Muscle of leg (tissue), 11 donors: ENCODE data around the gene DIP2C. TPM values are rescaled to one million over a fixed set of nuclear protein-coding genes. Genes with fewer than 3 reads are reported as not detected.

Experiments
- DNase-seq: peaks from one replicate; pipeline ENCODE4 v3.0.0; 2013
- H3K27ac ChIP-seq: one replicate; pipeline ENCODE4 v1.5.1; 2013; ENCODE audit warnings: mild to moderate bottlenecking, low read length, control low read depth
- H3K27me3 ChIP-seq: one replicate; pipeline ENCODE4 v1.6.1; 2013; ENCODE audit warnings: low read length; ENCODE audit not compliant: control insufficient read depth, insufficient read depth
- H3K36me3 ChIP-seq: one replicate; pipeline ENCODE4 v1.6.1; 2013; ENCODE audit warnings: low read length; ENCODE audit not compliant: control insufficient read depth, insufficient read depth
- H3K4me1 ChIP-seq: one replicate; pipeline ENCODE4 v1.6.1; 2013; ENCODE audit warnings: low read length; ENCODE audit not compliant: control insufficient read depth, insufficient read depth
- H3K4me3 ChIP-seq: one replicate; pipeline ENCODE4 v1.5.1; 2013; ENCODE audit warnings: low read length, control low read depth
- H3K9me3 ChIP-seq: replicated peaks from 2 replicates; pipeline ENCODE4 v1.6.1; 2013; ENCODE audit warnings: low read depth, low read length; ENCODE audit not compliant: control insufficient read depth
- WGBS: methylation state at CpG from one replicate; pipeline ENCODE4 v1.1.5; 2013; ENCODE audit warnings: missing lambda C conversion rate; ENCODE audit not compliant: insufficient coverage; 5-methylcytosine and 5-hydroxymethylcytosine counted together
- polyA plus RNA-seq, 8 donors: library from polyadenylated mRNA; unstranded; fragments of 120-200 nt; gene quantifications; one replicate each; pipeline versions ENCODE4 v1.2.1 to v1.2.3, GENCODE V29; 2013; ENCODE audit warnings: inconsistent platforms in 1 of 8, low replicate concordance in 1 of 8; ENCODE audit not compliant: insufficient read length in 8 of 8, insufficient read depth in 1 of 8
- total RNA-seq: library from RNA; stranded (reverse); fragments of 120-200 nt; gene quantifications from one replicate; pipeline ENCODE4 v1.2.4, GENCODE V29; 2013

The DIP2C gene
- total and polyA plus RNA-seq, 9 donors, result 15.1 to 30.8 (median 24.8) TPM

GRCh38 chr10:575402-576129, 113.9 kb downstream of the DIP2C start:
- H3K9me3 ChIP-seq, result no peaks in the 10 kb centered on the region
- peak; percentile 55 for DNase-seq

GRCh38 chr10:572696-573095, 116.8 kb downstream of the DIP2C start:
- no peak overlapping the region for H3K4me3 ChIP-seq
- H3K27ac ChIP-seq, result no peak overlapping the region
- 52% methylated on average over 8 of the region's 12 CpGs for WGBS
- DNase-seq, result no peak
- peaks cover 30% of the 10 kb centered on the region for H3K4me1 ChIP-seq
- H3K36me3 ChIP-seq, result no peaks in the 10 kb centered on the region
- peaks cover 5% of the 10 kb centered on the region for H3K9me3 ChIP-seq
- no peaks in the 10 kb centered on the region for H3K27me3 ChIP-seq

More at GRCh38 chr10:575402-576129, 113.9 kb downstream of the DIP2C start:
- H3K27me3 ChIP-seq, result no peaks in the 10 kb centered on the region
- H3K27ac ChIP-seq, result no peak overlapping the region
- H3K4me1 ChIP-seq, result peaks cover 28% of the 10 kb centered on the region
- H3K36me3 ChIP-seq, result no peaks in the 10 kb centered on the region
- 40% methylated on average over 11 of the region's 16 CpGs for WGBS
- no peak overlapping the region for H3K4me3 ChIP-seq

GRCh38 chr10:571688-572451, 117.6 kb downstream of the DIP2C start:
- H3K4me1 ChIP-seq, result peaks cover 30% of the 10 kb centered on the region
- peaks cover 5% of the 10 kb centered on the region for H3K9me3 ChIP-seq
- no peaks in the 10 kb centered on the region for H3K27me3 ChIP-seq
- H3K36me3 ChIP-seq, result no peaks in the 10 kb centered on the region
- no peak overlapping the region for H3K4me3 ChIP-seq
- peak overlapping the region; percentile 68 for H3K27ac ChIP-seq
- 44% methylated on average over 13 of the region's 21 CpGs for WGBS
- DNase-seq, result peak; percentile 74

GRCh38 chr10:571166-571565, 118.3 kb downstream of the DIP2C start:
- DNase-seq, result peak; percentile 18
- WGBS, result 41% methylated on average over 13 of the region's 13 CpGs
- H3K27me3 ChIP-seq, result no peaks in the 10 kb centered on the region
- H3K27ac ChIP-seq, result peak overlapping the region; percentile 68
- no peaks in the 10 kb centered on the region for H3K36me3 ChIP-seq
- no peak overlapping the region for H3K4me3 ChIP-seq
- H3K4me1 ChIP-seq, result peaks cover 26% of the 10 kb centered on the region
- H3K9me3 ChIP-seq, result peaks cover 5% of the 10 kb centered on the region

GRCh38 chr10:570628-571163, 118.8 kb downstream of the DIP2C start:
- DNase-seq, result no peak

GRCh38 chr10:569961-570627, 119.4 kb downstream of the DIP2C start:
- Histone ChIP-seq H3K27ac (no peak overlapping the region), H3K4me1 (peaks cover 17% of the 10 kb centered on the region), H3K36me3 (no peaks in the 10 kb centered on the region), H3K9me3 (peaks cover 5% of the 10 kb centered on the region), H3K27me3 (no peaks in the 10 kb centered on the region), H3K4me3 (no peak overlapping the region)
- 88% methylated on average over 6 of the region's 7 CpGs for WGBS
- no peak for DNase-seq

More at GRCh38 chr10:570628-571163, 118.8 kb downstream of the DIP2C start:
- Histone ChIP-seq H3K27me3 (no peaks in the 10 kb centered on the region), H3K9me3 (peaks cover 5% of the 10 kb centered on the region), H3K36me3 (no peaks in the 10 kb centered on the region), H3K4me3 (no peak overlapping the region), H3K4me1 (peaks cover 21% of the 10 kb centered on the region), H3K27ac (no peak overlapping the region)
- WGBS, result 71% methylated on average over 5 of the region's 20 CpGs

- Histone ChIP-seq H3K4me3 (no peak overlapping the region), H3K27me3 (no peaks in the 10 kb centered on the region), H3K9me3 (peaks cover 13% of the 10 kb centered on the region), H3K4me1 (peaks cover 17% of the 10 kb centered on the region), H3K36me3 (no peaks in the 10 kb centered on the region), H3K27ac (no peak overlapping the region)
- 81% methylated on average over 5 of the region's 7 CpGs for WGBS
- DNase-seq, result no peak
These were observed 120.6 kb downstream of the DIP2C start for GRCh38 chr10:568848-569247.

- peaks cover 15% of the 10 kb centered on the region for H3K9me3 ChIP-seq
- no peak for DNase-seq
- no peak overlapping the region for H3K27ac ChIP-seq
- no peaks in the 10 kb centered on the region for H3K36me3 ChIP-seq
- H3K4me1 ChIP-seq, result peaks cover 19% of the 10 kb centered on the region
- no peak overlapping the region for H3K4me3 ChIP-seq
- WGBS, result 59% methylated on average over 6 of the region's 12 CpGs
- H3K27me3 ChIP-seq, result no peaks in the 10 kb centered on the region
These were observed 121.6 kb downstream of the DIP2C start for GRCh38 chr10:567869-568268.

- no peak overlapping the region for H3K4me3 ChIP-seq
- no peak for DNase-seq
- H3K27ac ChIP-seq, result no peak overlapping the region
- peaks cover 21% of the 10 kb centered on the region for H3K4me1 ChIP-seq
- no peaks in the 10 kb centered on the region for H3K36me3 ChIP-seq
- H3K9me3 ChIP-seq, result peaks cover 15% of the 10 kb centered on the region
- WGBS, result 89% methylated on average over 21 of the region's 22 CpGs
- H3K27me3 ChIP-seq, result no peaks in the 10 kb centered on the region
These were observed 123.1 kb downstream of the DIP2C start for GRCh38 chr10:566241-566885.
